Bone marrow (tissue), 2 donors: ENCODE measurements around the gene ETV6.
"Not testable (repeated sequence)": the region's sequence is repeated elsewhere in the genome, so short reads cannot be mapped to it uniquely, and the experiment has no call there.

Experiments
- DNase-seq, 2 donors: peaks; one replicate each; lab custom pipeline; 2025; lab: John Stamatoyannopoulos, UW

The ETV6 gene

GRCh38 chr12:11649413-11650285 lies at the start of gene ETV6:
TSS of gene ETV6 (plus strand) at chr12:11649674. CDS start at chr12:11650128, 454 bp downstream.
- DNase-seq: peak; percentile 68 to 87

- DNase-seq: no peak
Measured at GRCh38 chr12:11600199-11600598, 49.3 kb upstream of the ETV6 start.

GRCh38 chr12:11601647-11602046 lies 47.8 kb upstream of the ETV6 start:
- no peak for DNase-seq

GRCh38 chr12:11607313-11608081 lies 42.0 kb upstream of the ETV6 start:
- no peak for DNase-seq

GRCh38 chr12:11609045-11609444 lies 40.4 kb upstream of the ETV6 start:
- DNase-seq: no peak

- DNase-seq: no peak
Measured at GRCh38 chr12:11615481-11615880, 34.0 kb upstream of the ETV6 start.

- DNase-seq: no peak
Measured at GRCh38 chr12:11618046-11618445, 31.4 kb upstream of the ETV6 start.

- peak in 1 of 2 donors; percentile 8 for DNase-seq
Measured at GRCh38 chr12:11621797-11622423, 27.6 kb upstream of the ETV6 start.

- DNase-seq: no peak
Measured at GRCh38 chr12:11622876-11623281, 26.6 kb upstream of the ETV6 start.

GRCh38 chr12:11623382-11623781 lies 26.1 kb upstream of the ETV6 start:
- peak in 1 of 2 donors; percentile 43 for DNase-seq

GRCh38 chr12:11624116-11624515 lies 25.4 kb upstream of the ETV6 start:
- DNase-seq: peak in 1 of 2 donors; percentile 24

- not testable (repeated sequence) for DNase-seq
Measured at GRCh38 chr12:11627709-11628108, 21.8 kb upstream of the ETV6 start.

- DNase-seq: no peak
Measured at GRCh38 chr12:11628353-11628752, 21.1 kb upstream of the ETV6 start.

- no peak for DNase-seq
Measured at GRCh38 chr12:11630046-11630706, 19.3 kb upstream of the ETV6 start.

GRCh38 chr12:11631288-11631687 lies 18.2 kb upstream of the ETV6 start:
- DNase-seq: no peak

- DNase-seq: not testable (repeated sequence)
Measured at GRCh38 chr12:11631881-11632280, 17.6 kb upstream of the ETV6 start.

- DNase-seq: no peak
Measured at GRCh38 chr12:11633968-11634367, 15.5 kb upstream of the ETV6 start.

- DNase-seq: no peak
Measured at GRCh38 chr12:11635341-11635740, 14.1 kb upstream of the ETV6 start.

- no peak for DNase-seq
Measured at GRCh38 chr12:11638315-11638916, 11.1 kb upstream of the ETV6 start.

GRCh38 chr12:11639454-11639853 lies 10.0 kb upstream of the ETV6 start:
- no peak for DNase-seq

GRCh38 chr12:11641522-11641921 lies 8.0 kb upstream of the ETV6 start:
- no peak for DNase-seq

- DNase-seq: no peak
Measured at GRCh38 chr12:11642785-11643184, 6.7 kb upstream of the ETV6 start.
